ENCODE data around the gene ERVFRD-1. TPM values are rescaled to one million over a fixed set of nuclear protein-coding genes. Genes with fewer than 3 reads are reported as not detected.

The ERVFRD-1 gene
- total and polyA plus RNA-seq, 2 of the 13 experiments (the other 11 are each of a cell fraction or from before 2014, with no cell fraction given) = not detected

DNA sequence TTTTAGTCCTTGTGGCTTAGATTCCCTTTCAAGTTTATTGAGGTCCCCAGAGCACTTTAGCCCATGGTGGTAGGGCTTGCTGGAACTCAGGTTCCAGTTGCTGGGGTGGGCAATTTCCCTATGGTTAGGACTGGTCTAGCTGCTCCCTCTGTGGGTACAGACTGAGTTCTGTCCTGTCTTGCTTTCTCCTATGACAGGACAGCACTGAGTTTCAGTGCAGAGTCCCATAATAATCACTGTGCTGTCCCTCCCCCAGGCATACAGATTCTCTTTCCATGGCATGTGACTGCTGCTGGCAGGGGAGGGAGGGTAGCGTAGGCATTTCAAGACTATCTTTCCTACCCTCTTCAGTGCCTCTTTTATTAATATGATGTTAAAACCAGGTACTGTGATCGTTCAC is 17.1 kb upstream of the ERVFRD-1 start:
- no peak for FAIRE-seq
- in situ Hi-C loops (cut with HindIII; ENCODE audit: extremely low pct_ligation_motif_present, low pct_unique_long_range_greater_than_20kb) (no loop called here), intact Hi-C loops (cut with micrococcal nuclease; ENCODE audit: unreplicated experiment) (no loop called here)
- no peaks in the 10 kb centered on the region for H3K27me3 ChIP-seq (ENCODE audit: control insufficient read depth in 1 of 2, insufficient read depth in 2 of 2, low read length in 2 of 2)
- WGBS (ENCODE audit: low lambda C conversion rate) = 100% methylated on average over 2 of the region's 2 CpGs
- peaks cover 8% of the 10 kb centered on the region for H3K4me1 ChIP-seq (ENCODE audit: insufficient read depth, low read length)
- H3K4me2 ChIP-seq (ENCODE audit: low read depth, low read length) = no peak overlapping the region
- ChIA-PET CTCF (ENCODE audit: low intra/inter-chr PET ratio, low total read pairs) (no interaction called here), POLR2A (interaction anchor here (1.6 kb wide), 1 partner anchor 35 kb away, joined by 3 read pairs; the partner anchor contains the start of gene SMIM13)
- no peak overlapping the region for H3K4me3 ChIP-seq (replicated peaks in 1 of 3; ENCODE audit: insufficient read depth in 1 of 3, low read depth in 2 of 3, low read length in 3 of 3)
- H3K9ac ChIP-seq (ENCODE audit: insufficient read depth, low read depth, low read length) = no peak overlapping the region
- no peak overlapping the region for H2AFZ ChIP-seq (ENCODE audit: low read length)
- no peak for DNase-seq (ENCODE audit: low spot score)
- H3K79me2 ChIP-seq (ENCODE audit: insufficient read depth, low read length) = peaks cover 54% of the 10 kb centered on the region
- ATAC-seq = peak; percentile 52
- no TSS peak for BruUV-seq (replicated peaks)
- peaks cover 3 to 9% of the 10 kb centered on the region in 2 experiments; a peak in 3 of 5 replicates for H3K36me3 ChIP-seq (replicated peaks in 1 of 2; ENCODE audit: control insufficient read depth in 1 of 2, insufficient read depth in 2 of 2, low read length in 2 of 2)
- H4K20me1 ChIP-seq (ENCODE audit: insufficient read depth, low read length) = no peaks in the 10 kb centered on the region
- no peak overlapping the region for H3K27ac ChIP-seq (ENCODE audit: extremely low read length, insufficient read depth, low read length)
- no peaks in the 10 kb centered on the region for H3K9me3 ChIP-seq (ENCODE audit: low read length)
- TF ChIP-seq SOX5 (CRISPR knock-in tag; IDR thresholded peaks at IDR 0.05; ENCODE audit: borderline replicate concordance) (no peak), RCOR2 (CRISPR knock-in tag; IDR thresholded peaks at IDR 0.05) (no peak), NCOA5 (CRISPR knock-in tag; IDR thresholded peaks at IDR 0.05) (no peak), ZNF24 (IDR thresholded peaks at IDR 0.05) (no peak)

- Histone ChIP-seq H3K79me2 (ENCODE audit: insufficient read depth, low read length) (peaks cover 62% of the 10 kb centered on the region), H4K20me1 (ENCODE audit: insufficient read depth, low read length) (no peaks in the 10 kb centered on the region), H2AFZ (ENCODE audit: low read length) (no peak overlapping the region), H3K27ac (ENCODE audit: extremely low read length, insufficient read depth, low read length) (no peak overlapping the region), H3K36me3 (replicated peaks in 1 of 2; ENCODE audit: control insufficient read depth in 1 of 2, insufficient read depth in 2 of 2, low read length in 2 of 2) (peaks cover 3 to 9% of the 10 kb centered on the region in 2 experiments; a peak in 3 of 5 replicates), H3K9me3 (ENCODE audit: low read length) (no peaks in the 10 kb centered on the region), H3K4me1 (ENCODE audit: insufficient read depth, low read length) (peaks cover 18% of the 10 kb centered on the region), H3K4me3 (replicated peaks in 1 of 3; ENCODE audit: insufficient read depth in 1 of 3, low read depth in 2 of 3, low read length in 3 of 3) (no peak overlapping the region), H3K4me2 (ENCODE audit: low read depth, low read length) (no peak overlapping the region), H3K9ac (ENCODE audit: insufficient read depth, low read depth, low read length) (no peak overlapping the region), H3K27me3 (ENCODE audit: control insufficient read depth in 1 of 2, insufficient read depth in 2 of 2, low read length in 2 of 2) (no peaks in the 10 kb centered on the region)
- WGBS (ENCODE audit: low lambda C conversion rate) = 73% methylated on average over 2 of the region's 2 CpGs
- ATAC-seq (peak; percentile 57), FAIRE-seq (no peak), DNase-seq (ENCODE audit: low spot score) (peak; percentile 31)
- no TSS peak for BruUV-seq (replicated peaks)
- CTCF ChIA-PET (ENCODE audit: low intra/inter-chr PET ratio, low total read pairs) = no interaction called here
- in situ Hi-C loops (cut with HindIII; ENCODE audit: extremely low pct_ligation_motif_present, low pct_unique_long_range_greater_than_20kb) (no loop called here), intact Hi-C loops (cut with micrococcal nuclease; ENCODE audit: unreplicated experiment) (no loop called here)
- POLR2A ChIA-PET = interaction anchor here (1.4 kb wide), 1 partner anchor 33 kb away, joined by 5 read pairs; the partner anchor contains the start of gene SMIM13
- no peak for TF ChIP-seq NR3C1 (CRISPR knock-in tag; IDR thresholded peaks at IDR 0.05)
- TF ChIP-seq SMAD1 (CRISPR knock-in tag; IDR thresholded peaks at IDR 0.05; ENCODE audit: borderline replicate concordance, low read depth) = no peak
- TF ChIP-seq, protein P1, sequence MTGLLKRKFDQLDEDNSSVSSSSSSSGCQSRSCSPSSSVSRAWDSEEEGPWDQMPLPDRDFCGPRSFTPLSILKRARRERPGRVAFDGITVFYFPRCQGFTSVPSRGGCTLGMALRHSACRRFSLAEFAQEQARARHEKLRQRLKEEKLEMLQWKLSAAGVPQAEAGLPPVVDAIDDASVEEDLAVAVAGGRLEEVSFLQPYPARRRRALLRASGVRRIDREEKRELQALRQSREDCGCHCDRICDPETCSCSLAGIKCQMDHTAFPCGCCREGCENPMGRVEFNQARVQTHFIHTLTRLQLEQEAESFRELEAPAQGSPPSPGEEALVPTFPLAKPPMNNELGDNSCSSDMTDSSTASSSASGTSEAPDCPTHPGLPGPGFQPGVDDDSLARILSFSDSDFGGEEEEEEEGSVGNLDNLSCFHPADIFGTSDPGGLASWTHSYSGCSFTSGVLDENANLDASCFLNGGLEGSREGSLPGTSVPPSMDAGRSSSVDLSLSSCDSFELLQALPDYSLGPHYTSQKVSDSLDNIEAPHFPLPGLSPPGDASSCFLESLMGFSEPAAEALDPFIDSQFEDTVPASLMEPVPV (CRISPR knock-in tag; IDR thresholded peaks at IDR 0.05) = no peak
- no peak for TF ChIP-seq ZNF550 (CRISPR knock-in tag; IDR thresholded peaks at IDR 0.05; ENCODE audit: borderline replicate concordance)
- TF ChIP-seq FOXJ3 (CRISPR knock-in tag; IDR thresholded peaks at IDR 0.05; ENCODE audit: borderline replicate concordance) = no peak
- no peak for TF ChIP-seq ZNF576 (CRISPR knock-in tag; IDR thresholded peaks at IDR 0.05)
- no peak for TF ChIP-seq ZFP41 (CRISPR knock-in tag; IDR thresholded peaks at IDR 0.05; ENCODE audit: borderline replicate concordance)
- TF ChIP-seq ZNF816 (CRISPR knock-in tag; IDR thresholded peaks at IDR 0.05; ENCODE audit: borderline replicate concordance) = no peak
- TF ChIP-seq IKZF1 (IDR thresholded peaks at IDR 0.05) = no peak
- TF ChIP-seq SALL1 (CRISPR knock-in tag; IDR thresholded peaks at IDR 0.05) = no peak
- TF ChIP-seq ZNF773 (CRISPR knock-in tag; IDR thresholded peaks at IDR 0.05; ENCODE audit: borderline replicate concordance) = no peak
- no peak for TF ChIP-seq ZBTB21 (CRISPR knock-in tag; IDR thresholded peaks at IDR 0.05)
- no peak for TF ChIP-seq ZNF562 (CRISPR knock-in tag; IDR thresholded peaks at IDR 0.05; ENCODE audit: borderline replicate concordance)
- TF ChIP-seq NFRKB (IDR thresholded peaks at IDR 0.05) = no peak
- no peak for TF ChIP-seq ZNF343 (CRISPR knock-in tag; IDR thresholded peaks at IDR 0.05)
- no peak for TF ChIP-seq MBD4 (IDR thresholded peaks at IDR 0.05; ENCODE audit: borderline replicate concordance, low read length)
Measured at GRCh38 chr6:11126876-11127275, 15.4 kb upstream of the ERVFRD-1 start.

All from HepG2 (cell line).